ENCODE measurements around the gene PNPLA7.

The PNPLA7 gene

DNA sequence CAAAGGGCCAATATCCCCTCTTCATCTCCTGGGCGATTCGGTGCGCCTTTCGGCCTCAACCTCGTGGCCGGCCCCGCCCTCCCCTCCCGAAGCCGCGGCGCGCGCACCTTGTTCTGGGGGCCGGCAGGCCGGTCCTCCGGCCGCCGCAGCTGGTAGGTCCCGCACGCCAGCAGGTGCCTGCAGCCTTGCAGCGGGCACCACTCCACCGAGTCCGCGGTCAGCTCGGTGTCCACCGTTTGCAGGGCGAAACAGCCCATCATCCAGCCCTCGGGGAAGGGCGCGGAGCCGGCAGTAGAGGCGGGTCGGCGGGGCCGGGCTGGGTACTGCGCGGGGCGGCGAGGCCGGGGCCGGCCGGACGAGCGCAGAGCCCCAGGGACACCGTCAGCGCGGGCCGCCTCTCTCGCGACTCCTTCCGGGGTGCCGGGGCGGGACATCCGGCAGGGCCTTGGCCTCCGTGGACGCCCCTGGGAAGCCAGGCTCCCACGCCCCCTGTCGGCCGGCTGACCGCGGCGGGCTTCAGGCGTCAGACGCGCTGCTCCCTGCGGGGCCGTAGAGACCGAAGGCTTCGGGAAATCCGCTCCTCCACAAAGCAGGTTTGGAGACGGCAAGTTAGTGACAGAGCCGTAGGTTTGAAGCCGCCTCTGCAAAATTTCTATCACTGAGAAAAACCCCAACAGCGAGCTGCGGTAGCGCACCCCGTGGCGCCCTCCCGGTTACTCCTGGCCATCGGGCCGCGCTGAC, 28.5 kb upstream of the PNPLA7 start, which contains the start of gene DPH7 (continued):
- TF ChIP-seq, protein P1, sequence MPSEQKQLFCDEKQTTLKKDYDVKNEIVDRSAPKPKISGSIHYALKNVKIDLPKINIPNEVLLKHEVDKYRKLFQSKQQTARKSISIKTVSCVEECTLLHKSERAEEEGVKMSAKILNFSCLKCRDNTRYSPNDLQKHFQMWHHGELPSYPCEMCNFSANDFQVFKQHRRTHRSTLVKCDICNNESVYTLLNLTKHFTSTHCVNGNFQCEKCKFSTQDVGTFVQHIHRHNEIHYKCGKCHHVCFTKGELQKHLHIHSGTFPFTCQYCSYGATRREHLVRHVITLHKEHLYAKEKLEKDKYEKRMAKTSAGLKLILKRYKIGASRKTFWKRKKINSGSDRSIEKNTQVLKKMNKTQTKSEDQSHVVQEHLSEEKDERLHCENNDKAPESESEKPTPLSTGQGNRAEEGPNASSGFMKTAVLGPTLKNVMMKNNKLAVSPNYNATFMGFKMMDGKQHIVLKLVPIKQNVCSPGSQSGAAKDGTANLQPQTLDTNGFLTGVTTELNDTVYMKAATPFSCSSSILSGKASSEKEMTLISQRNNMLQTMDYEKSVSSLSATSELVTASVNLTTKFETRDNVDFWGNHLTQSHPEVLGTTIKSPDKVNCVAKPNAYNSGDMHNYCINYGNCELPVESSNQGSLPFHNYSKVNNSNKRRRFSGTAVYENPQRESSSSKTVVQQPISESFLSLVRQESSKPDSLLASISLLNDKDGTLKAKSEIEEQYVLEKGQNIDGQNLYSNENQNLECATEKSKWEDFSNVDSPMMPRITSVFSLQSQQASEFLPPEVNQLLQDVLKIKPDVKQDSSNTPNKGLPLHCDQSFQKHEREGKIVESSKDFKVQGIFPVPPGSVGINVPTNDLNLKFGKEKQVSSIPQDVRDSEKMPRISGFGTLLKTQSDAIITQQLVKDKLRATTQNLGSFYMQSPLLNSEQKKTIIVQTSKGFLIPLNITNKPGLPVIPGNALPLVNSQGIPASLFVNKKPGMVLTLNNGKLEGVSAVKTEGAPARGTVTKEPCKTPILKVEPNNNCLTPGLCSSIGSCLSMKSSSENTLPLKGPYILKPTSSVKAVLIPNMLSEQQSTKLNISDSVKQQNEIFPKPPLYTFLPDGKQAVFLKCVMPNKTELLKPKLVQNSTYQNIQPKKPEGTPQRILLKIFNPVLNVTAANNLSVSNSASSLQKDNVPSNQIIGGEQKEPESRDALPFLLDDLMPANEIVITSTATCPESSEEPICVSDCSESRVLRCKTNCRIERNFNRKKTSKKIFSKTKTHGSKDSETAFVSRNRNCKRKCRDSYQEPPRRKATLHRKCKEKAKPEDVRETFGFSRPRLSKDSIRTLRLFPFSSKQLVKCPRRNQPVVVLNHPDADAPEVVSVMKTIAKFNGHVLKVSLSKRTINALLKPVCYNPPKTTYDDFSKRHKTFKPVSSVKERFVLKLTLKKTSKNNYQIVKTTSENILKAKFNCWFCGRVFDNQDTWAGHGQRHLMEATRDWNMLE (tag by site-specific recombination; conservative IDR thresholded peaks at IDR 0.05; ENCODE audit: low read depth) = peak; percentile 84
- TF ChIP-seq ZNF561 (tag by site-specific recombination; IDR thresholded peaks at IDR 0.05; ENCODE audit: borderline replicate concordance) = peak; percentile 99
- peak; percentile 88 for TF ChIP-seq ZXDB (tag by site-specific recombination; IDR thresholded peaks at IDR 0.05)
- TF ChIP-seq GLIS1 (tag by site-specific recombination; IDR thresholded peaks at IDR 0.05) = peak; percentile 53
- TF ChIP-seq SCRT1 (tag by site-specific recombination; IDR thresholded peaks at IDR 0.05; ENCODE audit: borderline replicate concordance) = 0 out of 2 replicates have a peak, but pooled peaks have one; percentile 26
- TF ChIP-seq ZNF473 (tag by site-specific recombination; IDR thresholded peaks at IDR 0.05) = no peak
- TF ChIP-seq ZNF324 (tag by site-specific recombination; IDR thresholded peaks at IDR 0.05) = 0 out of 2 replicates have a peak, but pooled peaks have one; percentile 43
- no peak for TF ChIP-seq HOXC10 (CRISPR knock-in tag; IDR thresholded peaks at IDR 0.05)
- TF ChIP-seq, protein P2, sequence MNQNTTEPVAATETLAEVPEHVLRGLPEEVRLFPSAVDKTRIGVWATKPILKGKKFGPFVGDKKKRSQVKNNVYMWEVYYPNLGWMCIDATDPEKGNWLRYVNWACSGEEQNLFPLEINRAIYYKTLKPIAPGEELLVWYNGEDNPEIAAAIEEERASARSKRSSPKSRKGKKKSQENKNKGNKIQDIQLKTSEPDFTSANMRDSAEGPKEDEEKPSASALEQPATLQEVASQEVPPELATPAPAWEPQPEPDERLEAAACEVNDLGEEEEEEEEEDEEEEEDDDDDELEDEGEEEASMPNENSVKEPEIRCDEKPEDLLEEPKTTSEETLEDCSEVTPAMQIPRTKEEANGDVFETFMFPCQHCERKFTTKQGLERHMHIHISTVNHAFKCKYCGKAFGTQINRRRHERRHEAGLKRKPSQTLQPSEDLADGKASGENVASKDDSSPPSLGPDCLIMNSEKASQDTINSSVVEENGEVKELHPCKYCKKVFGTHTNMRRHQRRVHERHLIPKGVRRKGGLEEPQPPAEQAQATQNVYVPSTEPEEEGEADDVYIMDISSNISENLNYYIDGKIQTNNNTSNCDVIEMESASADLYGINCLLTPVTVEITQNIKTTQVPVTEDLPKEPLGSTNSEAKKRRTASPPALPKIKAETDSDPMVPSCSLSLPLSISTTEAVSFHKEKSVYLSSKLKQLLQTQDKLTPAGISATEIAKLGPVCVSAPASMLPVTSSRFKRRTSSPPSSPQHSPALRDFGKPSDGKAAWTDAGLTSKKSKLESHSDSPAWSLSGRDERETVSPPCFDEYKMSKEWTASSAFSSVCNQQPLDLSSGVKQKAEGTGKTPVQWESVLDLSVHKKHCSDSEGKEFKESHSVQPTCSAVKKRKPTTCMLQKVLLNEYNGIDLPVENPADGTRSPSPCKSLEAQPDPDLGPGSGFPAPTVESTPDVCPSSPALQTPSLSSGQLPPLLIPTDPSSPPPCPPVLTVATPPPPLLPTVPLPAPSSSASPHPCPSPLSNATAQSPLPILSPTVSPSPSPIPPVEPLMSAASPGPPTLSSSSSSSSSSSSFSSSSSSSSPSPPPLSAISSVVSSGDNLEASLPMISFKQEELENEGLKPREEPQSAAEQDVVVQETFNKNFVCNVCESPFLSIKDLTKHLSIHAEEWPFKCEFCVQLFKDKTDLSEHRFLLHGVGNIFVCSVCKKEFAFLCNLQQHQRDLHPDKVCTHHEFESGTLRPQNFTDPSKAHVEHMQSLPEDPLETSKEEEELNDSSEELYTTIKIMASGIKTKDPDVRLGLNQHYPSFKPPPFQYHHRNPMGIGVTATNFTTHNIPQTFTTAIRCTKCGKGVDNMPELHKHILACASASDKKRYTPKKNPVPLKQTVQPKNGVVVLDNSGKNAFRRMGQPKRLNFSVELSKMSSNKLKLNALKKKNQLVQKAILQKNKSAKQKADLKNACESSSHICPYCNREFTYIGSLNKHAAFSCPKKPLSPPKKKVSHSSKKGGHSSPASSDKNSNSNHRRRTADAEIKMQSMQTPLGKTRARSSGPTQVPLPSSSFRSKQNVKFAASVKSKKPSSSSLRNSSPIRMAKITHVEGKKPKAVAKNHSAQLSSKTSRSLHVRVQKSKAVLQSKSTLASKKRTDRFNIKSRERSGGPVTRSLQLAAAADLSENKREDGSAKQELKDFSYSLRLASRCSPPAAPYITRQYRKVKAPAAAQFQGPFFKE (tag by site-specific recombination; IDR thresholded peaks at IDR 0.05; ENCODE audit: borderline replicate concordance) = no peak
- TF ChIP-seq SETDB1 (IDR thresholded peaks at IDR 0.05; ENCODE audit: insufficient read length, low read length) = no peak
- no peak for TF ChIP-seq ZFP69B (tag by site-specific recombination; IDR thresholded peaks at IDR 0.05)
- 0 out of 2 replicates have a peak, but pooled peaks have one; percentile 10 for TF ChIP-seq ZNF146 (tag by site-specific recombination; IDR thresholded peaks at IDR 0.05)
- TF ChIP-seq ZNF426 (tag by site-specific recombination; IDR thresholded peaks at IDR 0.05) = no peak
- TF ChIP-seq ZNF549 (tag by site-specific recombination; IDR thresholded peaks at IDR 0.05) = no peak
- TF ChIP-seq, protein P3, sequence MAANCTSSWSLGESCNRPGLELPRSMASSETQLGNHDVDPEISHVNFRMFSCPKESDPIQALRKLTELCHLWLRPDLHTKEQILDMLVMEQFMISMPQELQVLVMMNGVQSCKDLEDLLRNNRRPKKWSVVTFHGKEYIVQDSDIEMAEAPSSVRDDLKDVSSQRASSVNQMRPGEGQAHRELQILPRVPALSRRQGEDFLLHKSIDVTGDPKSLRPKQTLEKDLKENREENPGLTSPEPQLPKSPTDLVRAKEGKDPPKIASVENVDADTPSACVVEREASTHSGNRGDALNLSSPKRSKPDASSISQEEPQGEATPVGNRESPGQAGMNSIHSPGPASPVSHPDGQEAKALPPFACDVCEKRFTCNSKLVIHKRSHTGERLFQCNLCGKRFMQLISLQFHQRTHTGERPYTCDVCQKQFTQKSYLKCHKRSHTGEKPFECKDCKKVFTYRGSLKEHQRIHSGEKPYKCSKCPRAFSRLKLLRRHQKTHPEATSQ (tag by site-specific recombination; IDR thresholded peaks at IDR 0.05) = peak; percentile 91; the same call in 1 of the 2 replicates
- TF ChIP-seq ZNF548 (tag by site-specific recombination; IDR thresholded peaks at IDR 0.05) = no peak
- no peak for TF ChIP-seq ZNF292 (tag by site-specific recombination; IDR thresholded peaks at IDR 0.05; ENCODE audit: borderline replicate concordance, low read depth)
- peak; percentile 91 for TF ChIP-seq ZNF423 (tag by site-specific recombination; IDR thresholded peaks at IDR 0.05)
- TF ChIP-seq, protein P4, sequence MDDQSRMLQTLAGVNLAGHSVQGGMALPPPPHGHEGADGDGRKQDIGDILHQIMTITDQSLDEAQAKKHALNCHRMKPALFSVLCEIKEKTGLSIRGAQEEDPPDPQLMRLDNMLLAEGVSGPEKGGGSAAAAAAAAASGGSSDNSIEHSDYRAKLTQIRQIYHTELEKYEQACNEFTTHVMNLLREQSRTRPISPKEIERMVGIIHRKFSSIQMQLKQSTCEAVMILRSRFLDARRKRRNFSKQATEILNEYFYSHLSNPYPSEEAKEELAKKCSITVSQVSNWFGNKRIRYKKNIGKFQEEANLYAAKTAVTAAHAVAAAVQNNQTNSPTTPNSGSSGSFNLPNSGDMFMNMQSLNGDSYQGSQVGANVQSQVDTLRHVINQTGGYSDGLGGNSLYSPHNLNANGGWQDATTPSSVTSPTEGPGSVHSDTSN (CRISPR knock-in tag; IDR thresholded peaks at IDR 0.05) = peak; percentile 87
- TF ChIP-seq YY2 (tag by site-specific recombination; IDR thresholded peaks at IDR 0.05) = peak; percentile 56; the same call in 1 of the 2 replicates
- peak; percentile 82 for TF ChIP-seq SCRT2 (tag by site-specific recombination; IDR thresholded peaks at IDR 0.05)
- TF ChIP-seq ZNF416 (tag by site-specific recombination; IDR thresholded peaks at IDR 0.05) = no peak
- no peak for TF ChIP-seq ZEB2 (tag by site-specific recombination; IDR thresholded peaks at IDR 0.05)
- TF ChIP-seq ZNF214 (tag by site-specific recombination; IDR thresholded peaks at IDR 0.05; ENCODE audit: borderline replicate concordance) = no peak
- peak; percentile 80 for TF ChIP-seq ZBTB20 (tag by site-specific recombination; IDR thresholded peaks at IDR 0.05)
- TF ChIP-seq ZNF596 (tag by site-specific recombination; IDR thresholded peaks at IDR 0.05) = peak; percentile 30; the same call in 1 of the 2 replicates
- TF ChIP-seq ZSCAN30 (tag by site-specific recombination; IDR thresholded peaks at IDR 0.05) = peak; percentile 97

Data from HEK293 (cell line).